Activated CD8-positive, alpha-beta memory T cell treated with anti-CD3 and anti-CD28 coated beads, Interleukin-2, amount 50 U/mL, for 1 hour (primary cell): Measurements from ENCODE around the gene LGR5.

Experiments used
- DNase-seq: peaks from one replicate; pipeline ENCODE4 v3.0.0-alpha.2; 2020; ENCODE audit errors: extremely low read depth

LGR5 gene

DNA sequence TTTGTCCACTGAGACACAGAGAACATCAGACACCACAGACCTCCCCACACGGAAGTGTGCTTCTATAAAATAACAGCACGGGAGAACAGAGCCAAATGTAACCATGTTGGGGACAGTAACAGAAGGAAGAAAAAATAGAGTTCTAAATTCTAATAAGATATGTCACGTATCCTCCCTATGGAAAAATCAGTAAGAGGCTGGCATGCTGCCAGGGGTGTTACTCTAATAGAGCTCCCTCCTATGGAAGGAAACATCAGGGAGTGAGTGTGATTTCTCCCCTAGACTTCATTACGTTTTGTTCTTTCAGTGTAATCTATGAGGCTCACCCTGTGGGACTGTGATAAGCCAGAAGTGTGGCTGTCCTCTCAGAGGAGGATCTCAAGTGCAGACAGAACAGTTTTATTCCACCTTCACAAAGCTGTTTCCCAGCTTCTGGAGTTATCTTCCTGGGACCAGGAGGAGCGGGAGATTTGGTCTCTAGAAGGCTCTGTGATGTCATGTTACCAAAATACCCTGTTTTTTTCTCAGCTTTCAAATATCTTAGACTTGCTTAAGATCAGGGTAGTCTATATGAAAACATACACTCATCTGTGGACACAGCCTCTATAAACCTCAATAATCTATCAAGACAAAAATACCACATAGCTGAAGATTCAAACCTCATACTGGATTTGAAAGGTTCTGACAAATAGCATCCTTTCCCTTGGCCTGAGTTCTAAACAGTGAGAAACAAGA lies 154.8 kb downstream of the LGR5 start:
- no peak for DNase-seq

- DNase-seq = no peak
Observed at GRCh38 chr12:71599210-71599609, 159.6 kb downstream of the LGR5 start.

GRCh38 chr12:71601546-71601945 lies 161.9 kb downstream of the LGR5 start:
- DNase-seq = no peak

DNA sequence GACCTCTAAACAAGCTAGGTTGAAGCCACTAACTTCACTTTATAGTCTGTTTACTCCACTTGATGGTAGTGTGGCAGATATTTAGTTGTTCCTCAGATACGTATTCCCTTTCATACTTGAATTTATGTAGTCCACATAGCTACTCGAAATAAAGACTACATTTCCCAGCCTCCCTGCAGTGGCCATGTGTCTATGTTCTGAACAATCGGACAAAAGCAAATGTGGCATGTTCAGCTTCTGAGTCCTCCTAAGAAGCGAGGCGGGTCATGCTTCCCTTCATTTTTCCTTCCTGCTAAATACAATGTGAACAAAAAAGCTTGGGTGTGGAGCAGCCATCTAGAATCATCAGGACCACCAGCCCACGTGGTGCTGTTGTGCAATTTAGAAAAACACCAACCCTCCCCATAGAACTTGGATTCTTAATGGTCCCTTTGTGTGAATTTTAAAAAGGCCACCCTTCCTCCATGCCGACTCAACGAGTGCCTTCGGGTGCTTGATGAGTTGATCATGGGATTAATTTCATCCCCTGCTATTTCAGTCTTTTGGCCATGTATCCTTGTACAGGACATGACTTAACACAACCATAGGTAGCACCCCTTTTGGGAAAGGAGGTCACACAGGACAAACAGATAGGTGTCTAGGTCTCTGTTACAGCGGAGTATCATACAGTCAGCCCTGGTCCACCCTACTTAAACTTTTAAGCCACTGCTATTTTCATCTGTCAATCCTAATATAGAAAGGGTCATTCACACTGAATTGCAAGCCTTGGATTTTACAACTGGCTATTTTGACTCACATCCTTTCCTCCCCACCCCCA lies 163.4 kb downstream of the LGR5 start:
- no peak for DNase-seq

GRCh38 chr12:71605039-71605438 lies 165.4 kb downstream of the LGR5 start:
- no peak for DNase-seq

DNA sequence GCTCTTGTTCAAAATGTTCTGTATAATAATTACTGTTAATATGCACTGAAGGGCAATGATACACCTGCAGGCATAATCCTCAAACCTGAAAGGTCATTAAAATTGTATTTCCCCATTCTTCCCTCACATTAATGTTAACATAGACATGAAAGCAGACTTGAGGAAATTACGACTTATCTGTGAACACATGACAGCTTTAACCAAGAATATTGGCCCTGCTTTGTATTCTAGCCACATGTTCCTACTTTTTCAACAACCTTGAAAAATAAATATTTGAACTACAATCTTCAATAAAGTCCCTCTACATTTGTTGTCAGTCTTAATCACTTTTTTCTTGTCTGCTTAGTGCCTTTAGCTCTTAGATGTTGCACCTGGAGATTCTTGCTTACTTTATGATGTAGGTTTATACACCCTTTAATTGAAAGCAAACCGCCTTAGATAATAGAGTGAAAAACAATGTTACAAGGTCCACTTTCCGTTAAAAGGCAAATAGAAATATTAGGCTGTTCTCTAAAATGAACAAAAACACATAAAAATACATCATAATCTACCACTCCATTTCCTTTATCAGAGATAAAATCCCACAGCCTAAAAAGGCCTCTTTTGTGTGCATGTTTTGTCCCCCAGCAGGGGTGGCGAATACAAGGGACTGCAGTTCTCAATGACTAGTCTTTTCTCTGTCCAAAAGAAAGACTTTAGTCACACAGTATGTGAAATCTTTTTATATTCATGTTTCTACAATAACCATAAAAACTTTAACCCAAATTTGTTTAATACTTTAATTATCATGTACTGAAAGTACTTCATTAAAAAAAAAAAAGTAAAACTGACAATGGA lies 168.1 kb downstream of the LGR5 start:
- DNase-seq = no peak

DNA sequence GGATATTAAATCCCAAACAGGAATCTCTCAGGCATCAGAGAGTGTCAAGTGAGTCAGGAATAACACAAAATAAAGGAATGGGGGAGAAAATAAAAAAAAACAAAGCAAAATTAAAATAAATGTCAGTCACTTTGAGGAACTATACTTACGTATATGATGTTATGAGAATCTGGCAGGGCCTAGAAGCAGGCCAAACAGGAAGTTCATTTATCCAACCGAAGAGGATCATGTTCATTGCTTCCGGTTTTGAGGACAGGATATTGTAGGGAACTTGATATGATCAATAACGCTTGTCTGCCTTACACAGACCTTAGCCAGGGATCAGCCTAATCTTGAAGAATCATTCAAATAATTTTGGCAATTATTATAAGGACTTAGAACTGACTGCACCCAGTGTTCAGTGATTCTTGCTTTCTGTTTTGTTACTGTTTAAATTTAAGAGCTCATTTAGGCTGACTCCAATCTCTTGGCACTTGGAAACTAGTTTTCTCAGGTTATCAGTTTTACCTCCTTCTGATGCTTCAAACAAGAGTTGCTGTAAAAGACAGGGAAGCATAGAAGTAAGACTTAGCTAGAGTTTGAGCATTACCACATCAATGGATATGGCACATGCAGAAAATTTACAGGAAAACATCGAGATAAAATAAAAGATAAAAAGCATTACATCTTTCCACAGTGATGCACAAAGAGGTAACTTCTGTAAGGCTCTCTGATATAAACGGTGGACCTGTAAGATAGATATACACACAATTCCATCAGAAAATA lies 170.6 kb downstream of the LGR5 start:
- no peak for DNase-seq

DNA sequence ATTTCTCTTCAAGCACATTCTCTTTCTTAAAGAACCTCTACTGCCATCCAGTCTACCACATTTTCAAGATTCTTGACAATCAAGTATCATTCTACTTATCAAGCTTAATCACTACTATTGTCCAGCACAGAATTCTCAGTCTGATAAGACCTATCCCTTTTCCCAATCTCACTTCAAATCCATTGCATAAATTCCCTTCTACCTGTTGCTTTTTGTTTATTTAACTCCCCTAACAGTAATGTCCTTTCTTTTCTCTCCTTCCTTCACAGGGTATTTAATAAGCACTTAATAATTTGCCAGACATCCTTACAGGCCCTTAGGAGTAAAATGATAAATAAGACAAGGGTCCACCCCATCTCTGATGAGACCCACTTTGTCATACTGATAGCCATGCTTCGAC lies 182.3 kb downstream of the LGR5 start:
- no peak for DNase-seq

DNA sequence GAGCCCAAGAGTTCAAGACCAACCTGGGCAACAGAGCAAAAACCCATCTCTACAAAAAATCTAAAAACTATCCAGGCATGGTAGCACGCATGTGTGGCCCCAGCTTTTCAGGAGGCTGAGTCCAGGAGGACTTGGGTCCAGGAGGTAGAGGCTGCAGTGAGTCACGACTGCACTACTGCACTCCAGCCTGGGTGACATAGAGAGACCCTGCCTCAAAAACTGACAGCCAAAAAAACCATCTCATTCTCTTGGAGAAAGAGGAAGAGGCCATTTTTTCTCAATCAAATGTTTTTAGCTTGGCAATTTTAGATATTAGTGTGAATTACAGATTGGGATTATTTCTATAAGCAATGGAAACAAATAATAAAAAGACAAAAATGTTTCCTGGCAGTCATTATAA lies 185.9 kb downstream of the LGR5 start:
- DNase-seq = no peak

GRCh38 chr12:71626098-71626497 lies 186.5 kb downstream of the LGR5 start:
- DNase-seq = no peak

GRCh38 chr12:71626768-71627167 lies 187.2 kb downstream of the LGR5 start:
- DNase-seq = no peak

- DNase-seq = no peak
Observed at GRCh38 chr12:71627438-71628002, 187.9 kb downstream of the LGR5 start.
